Fibroblast of mammary gland (primary cell): ENCODE measurements around the gene SKAP1.
"Not testable (repeated sequence)": the region's sequence is repeated elsewhere in the genome, so short reads cannot be mapped to it uniquely, and the experiment has no call there.

Source experiments
- DNase-seq: peaks from one replicate; pipeline ENCODE4 v3.0.0-alpha.2; 2010; ENCODE audit warnings: low read depth
- H3K4me3 ChIP-seq: 2 replicates; pipeline ENCODE4 v1.5.1; 2011; ENCODE audit warnings: low read depth, mild to moderate bottlenecking, low read length, moderate library complexity; ENCODE audit not compliant: control insufficient read depth
- CTCF ChIP-seq: conservative IDR thresholded peaks from 2 replicates; pipeline ENCODE4 v1.5.1; 2011; ENCODE audit warnings: low read depth, low read length, inconsistent platforms; ENCODE audit not compliant: control insufficient read depth, insufficient read depth

The SKAP1 gene

GRCh38 chr17:48375356-48375755 is 54.7 kb downstream of the SKAP1 start:
- H3K4me3 ChIP-seq, result no peak overlapping the region
- TF ChIP-seq CTCF, result no peak
- DNase-seq, result peak; percentile 64

GRCh38 chr17:48374650-48375230 is 55.3 kb downstream of the SKAP1 start:
- peak; percentile 8 for DNase-seq
- TF ChIP-seq CTCF, result peak; percentile 43
- H3K4me3 ChIP-seq, result no peak overlapping the region

- no peak for DNase-seq
- TF ChIP-seq CTCF, result no peak
- no peak overlapping the region for H3K4me3 ChIP-seq
Measured at GRCh38 chr17:48373883-48374282, 56.1 kb downstream of the SKAP1 start.

- TF ChIP-seq CTCF, result no peak
- DNase-seq, result no peak
- no peak overlapping the region for H3K4me3 ChIP-seq
Measured at GRCh38 chr17:48373130-48373830, 56.7 kb downstream of the SKAP1 start.

GRCh38 chr17:48368967-48369366 is 61.0 kb downstream of the SKAP1 start:
- not testable (repeated sequence) for H3K4me3 ChIP-seq, DNase-seq

GRCh38 chr17:48368352-48368908 is 61.6 kb downstream of the SKAP1 start:
- no peak for DNase-seq
- no peak for TF ChIP-seq CTCF
- H3K4me3 ChIP-seq, result no peak overlapping the region

- H3K4me3 ChIP-seq, result no peak overlapping the region
- no peak for DNase-seq
- TF ChIP-seq CTCF, result no peak
Measured at GRCh38 chr17:48363161-48363560, 66.9 kb downstream of the SKAP1 start.

- DNase-seq, H3K4me3 ChIP-seq: not testable (repeated sequence)
Measured at GRCh38 chr17:48360861-48361633, 69.0 kb downstream of the SKAP1 start.
